Erythroblast (primary cell): ENCODE data around the gene SMARCAL1.

Source experiments
- GATA1 ChIP-seq: IDR thresholded peaks from 2 replicates; pipeline ENCODE4 v1.6.1; 2011; ENCODE audit warnings: low read depth, mild to moderate bottlenecking, control low read depth, low read length, moderate library complexity
- POLR2A ChIP-seq: IDR thresholded peaks from 2 replicates; pipeline ENCODE4 v1.6.1; 2011; ENCODE audit warnings: mild to moderate bottlenecking, low read length

DNA sequence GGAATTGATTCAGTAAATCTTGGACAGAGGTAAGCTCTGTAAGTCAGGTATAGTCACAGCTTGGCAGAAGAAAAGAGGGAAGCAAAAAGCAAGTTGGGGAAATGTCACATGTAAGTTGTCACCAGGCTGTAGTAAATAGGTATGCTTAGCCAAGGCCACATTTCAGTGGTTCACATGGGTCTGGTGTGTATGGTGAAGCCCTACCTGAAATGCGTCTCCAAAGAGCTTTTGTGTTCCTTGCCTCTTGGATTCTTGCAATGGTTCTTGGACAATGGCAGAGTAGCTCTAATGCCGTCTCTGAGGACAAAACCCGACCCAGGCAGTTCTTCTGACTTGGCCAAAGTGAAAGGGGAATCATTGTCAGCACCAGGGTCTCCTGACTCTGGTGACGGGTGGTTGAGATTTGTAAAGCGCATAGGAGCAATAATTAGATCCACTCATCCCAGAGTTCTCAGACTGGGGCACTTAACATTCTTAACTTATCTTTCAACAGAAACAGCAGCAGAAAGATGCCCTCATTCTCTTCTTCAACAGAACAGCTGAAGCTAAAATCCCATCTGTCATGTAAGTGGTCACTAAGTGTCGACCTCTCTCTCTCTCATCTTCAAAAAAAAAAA, 51.9 kb downstream of the SMARCAL1 start:
- TF ChIP-seq POLR2A: no peak
- TF ChIP-seq GATA1: no peak
